A673 (cell line): ENCODE measurements around the gene BBX. TPM values are rescaled to one million over a fixed set of nuclear protein-coding genes. Genes with fewer than 3 reads are reported as not detected.

Source experiments
- BruUV-seq: library from RNA; stranded (reverse); fragments of 400-500 nt; replicated peaks from 2 replicates; lab custom pipeline; 2021; lab: Mats Ljungman, UMichigan
- CTCF ChIA-PET: fragments of 300-600 bp; sonication (Branson Sonifier 250); formaldehyde crosslinking; loops from one replicate; lab custom pipeline; 2022; ENCODE audit warnings: antibody characterized with exemption; lab: Charles Lee
- POLR2A ChIA-PET: fragments of 300-600 bp; sonication (Branson Sonifier 250); formaldehyde crosslinking; loops from one replicate; lab custom pipeline; 2022; ENCODE audit warnings: antibody characterized with exemption; ENCODE audit not compliant: low non-redundant PET; lab: Charles Lee
- DNase-seq: peaks from one replicate; pipeline ENCODE4 v3.0.0-alpha.2; 2015; ENCODE audit warnings: low spot score
- H3K27ac ChIP-seq: fragments of 200-600 bp; sonication (generic); 2 replicates; pipeline ENCODE4 v1.5.1; 2016; ENCODE audit warnings: mixed run types, low read depth, mild to moderate bottlenecking, mixed read lengths, antibody characterized with exemption, low read length; ENCODE audit not compliant: poor library complexity, severe bottlenecking
- H3K27me3 ChIP-seq: fragments of 200-600 bp; sonication (generic); replicated peaks from 2 replicates; pipeline ENCODE4 v1.6.1; 2017; ENCODE audit warnings: mixed run types, low read depth, mild to moderate bottlenecking, mixed read lengths, antibody characterized with exemption, low read length; ENCODE audit not compliant: insufficient read depth, poor library complexity
- H3K36me3 ChIP-seq: fragments of 200-600 bp; sonication (generic); 2 replicates; pipeline ENCODE4 v1.6.1; 2016; ENCODE audit warnings: mixed run types, mild to moderate bottlenecking, mixed read lengths, antibody characterized with exemption, low read length; ENCODE audit not compliant: insufficient read depth, poor library complexity, severe bottlenecking
- H3K4me1 ChIP-seq: fragments of 200-600 bp; sonication (generic); 2 replicates; pipeline ENCODE4 v1.6.1; 2017; ENCODE audit warnings: mixed run types, mild to moderate bottlenecking, mixed read lengths, antibody characterized with exemption, low read length; ENCODE audit not compliant: insufficient read depth, poor library complexity, severe bottlenecking
- H3K4me3 ChIP-seq: fragments of 200-600 bp; sonication (generic); 2 replicates; pipeline ENCODE4 v1.5.1; 2016; ENCODE audit warnings: low read depth, mixed run types, mild to moderate bottlenecking, mixed read lengths, low read length; ENCODE audit not compliant: poor library complexity, severe bottlenecking
- H3K9me3 ChIP-seq: fragments of 200-600 bp; sonication (generic); 2 replicates; pipeline ENCODE4 v1.6.1; 2016; ENCODE audit warnings: mixed run types, low read depth, mild to moderate bottlenecking, mixed read lengths, antibody characterized with exemption, low read length; ENCODE audit not compliant: poor library complexity, severe bottlenecking
- EZH2 ChIP-seq: fragments of 200-600 bp; sonication (generic); IDR thresholded peaks from 2 replicates; pipeline ENCODE4 v1.6.1; 2017; ENCODE audit warnings: borderline replicate concordance, low read depth, mild to moderate bottlenecking, mixed read lengths, antibody characterized with exemption, low read length; ENCODE audit not compliant: poor library complexity, severe bottlenecking
- intact Hi-C: fragments of 100-400 bp; cut with micrococcal nuclease; formaldehyde crosslinking; loops from one replicate; pipeline ENCODE4 v1.10.0; 2022; ENCODE audit not compliant: unreplicated experiment
- total RNA-seq: library from RNA; stranded (reverse); gene quantifications from 2 replicates; pipeline ENCODE4 v1.2.3, GENCODE V29; 2021
- TF ChIP-seq, protein P1 (sequence below): fragments of 300-800, 200-600 bp; sonication (generic); conservative IDR thresholded peaks from 2 replicates; pipeline ENCODE4 v1.5.1; 2017; ENCODE audit warnings: low read depth, mild to moderate bottlenecking, antibody characterized with exemption, low read length, moderate library complexity, mixed read lengths

The BBX gene
- total RNA-seq, 1 experiment from 2014 or later, result 28.9 TPM

- no peaks in the 10 kb centered on the region for H3K9me3 ChIP-seq
- CTCF ChIA-PET, result no interaction called here
- peak; percentile 19 for DNase-seq
- H3K36me3 ChIP-seq, result no peaks in the 10 kb centered on the region
- no TSS peak for BruUV-seq
- intact Hi-C loops, result no loop called here
- no peaks in the 10 kb centered on the region for H3K4me1 ChIP-seq
- no peak overlapping the region for H3K4me3 ChIP-seq
- no peak overlapping the region for H3K27ac ChIP-seq
- H3K27me3 ChIP-seq, result no peaks in the 10 kb centered on the region
- TF ChIP-seq, protein P1, sequence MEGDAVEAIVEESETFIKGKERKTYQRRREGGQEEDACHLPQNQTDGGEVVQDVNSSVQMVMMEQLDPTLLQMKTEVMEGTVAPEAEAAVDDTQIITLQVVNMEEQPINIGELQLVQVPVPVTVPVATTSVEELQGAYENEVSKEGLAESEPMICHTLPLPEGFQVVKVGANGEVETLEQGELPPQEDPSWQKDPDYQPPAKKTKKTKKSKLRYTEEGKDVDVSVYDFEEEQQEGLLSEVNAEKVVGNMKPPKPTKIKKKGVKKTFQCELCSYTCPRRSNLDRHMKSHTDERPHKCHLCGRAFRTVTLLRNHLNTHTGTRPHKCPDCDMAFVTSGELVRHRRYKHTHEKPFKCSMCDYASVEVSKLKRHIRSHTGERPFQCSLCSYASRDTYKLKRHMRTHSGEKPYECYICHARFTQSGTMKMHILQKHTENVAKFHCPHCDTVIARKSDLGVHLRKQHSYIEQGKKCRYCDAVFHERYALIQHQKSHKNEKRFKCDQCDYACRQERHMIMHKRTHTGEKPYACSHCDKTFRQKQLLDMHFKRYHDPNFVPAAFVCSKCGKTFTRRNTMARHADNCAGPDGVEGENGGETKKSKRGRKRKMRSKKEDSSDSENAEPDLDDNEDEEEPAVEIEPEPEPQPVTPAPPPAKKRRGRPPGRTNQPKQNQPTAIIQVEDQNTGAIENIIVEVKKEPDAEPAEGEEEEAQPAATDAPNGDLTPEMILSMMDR, result peak; percentile 40; the same call in 1 of the 2 replicates
- no peak for TF ChIP-seq EZH2
- POLR2A ChIA-PET, result no interaction called here
These were observed 272.1 kb downstream of the BBX start for GRCh38 chr3:107794664-107795443.

GRCh38 chr3:107795514-107796094, 272.8 kb downstream of the BBX start:
- no peak for DNase-seq
- Histone ChIP-seq H3K4me1 (no peaks in the 10 kb centered on the region), H3K4me3 (no peak overlapping the region), H3K9me3 (no peaks in the 10 kb centered on the region), H3K36me3 (no peaks in the 10 kb centered on the region), H3K27me3 (no peaks in the 10 kb centered on the region), H3K27ac (no peak overlapping the region)
- TF ChIP-seq EZH2, result no peak
- TF ChIP-seq, protein P1, result no peak
- ChIA-PET CTCF (no interaction called here), POLR2A (interaction anchor here (0.7 kb wide), 1 partner anchor 152 kb away, joined by 23 read pairs; no protein-coding TSS in a partner anchor)
- BruUV-seq, result no TSS peak
- intact Hi-C loops, result no loop called here

- Histone ChIP-seq H3K36me3 (no peaks in the 10 kb centered on the region), H3K27ac (no peak overlapping the region), H3K4me1 (no peaks in the 10 kb centered on the region), H3K27me3 (no peaks in the 10 kb centered on the region), H3K9me3 (no peaks in the 10 kb centered on the region), H3K4me3 (no peak overlapping the region)
- TF ChIP-seq, protein P1, result no peak
- TF ChIP-seq EZH2, result no peak
- DNase-seq, result no peak
- ChIA-PET CTCF (no interaction called here), POLR2A (no interaction called here)
- BruUV-seq, result no TSS peak
- intact Hi-C loops, result no loop called here
These were observed 274.0 kb downstream of the BBX start for GRCh38 chr3:107796791-107797190.
